Left ventricle myocardium inferior (tissue), 1 donor: ENCODE data around the gene P2RX3. TPM values are rescaled to one million over a fixed set of nuclear protein-coding genes. Genes with fewer than 3 reads are reported as not detected.

ENCODE experiments used
- DNase-seq: peaks from one replicate; pipeline ENCODE4 v3.0.0-alpha.2; 2020
- H3K27ac ChIP-seq: fragments of 200-600 bp; replicated peaks from 2 replicates; pipeline ENCODE4 v1.8.0; 2021
- H3K27me3 ChIP-seq: fragments of 200-600 bp; 2 replicates; pipeline ENCODE4 v1.8.0; 2021; ENCODE audit warnings: low read depth
- H3K36me3 ChIP-seq: fragments of 200-600 bp; 2 replicates; pipeline ENCODE4 v1.8.0; 2021
- H3K4me1 ChIP-seq: fragments of 200-600 bp; 2 replicates; pipeline ENCODE4 v1.8.0; 2021
- H3K4me3 ChIP-seq: fragments of 200-600 bp; 2 replicates; pipeline ENCODE4 v1.8.0; 2021; ENCODE audit warnings: mild to moderate bottlenecking, moderate library complexity
- H3K9me3 ChIP-seq: fragments of 200-600 bp; replicated peaks from 2 replicates; pipeline ENCODE4 v1.8.0; 2021
- CTCF ChIP-seq: fragments of 200-600 bp; IDR thresholded peaks from 2 replicates; pipeline ENCODE4 v1.8.0; 2021; ENCODE audit warnings: antibody characterized with exemption, mild to moderate bottlenecking, borderline replicate concordance
- intact Hi-C: fragments of 100-400 bp; cut with micrococcal nuclease; formaldehyde crosslinking; loops from one replicate; pipeline ENCODE4 v1.11.0; 2022
- total RNA-seq: library from RNA; stranded (reverse); fragmentation: NEBNext Ultra II Directional; extraction: Animal tissue kit (Norgen Biotek cat#: 25700); gene quantifications from one replicate; pipeline ENCODE4 v1.2.1, GENCODE V29; 2021
- donor health status: DM: no; HTN: yes; CAD: no; lungs with severe emphysema.

P2RX3 gene
- total RNA-seq, 1 donor from 2014 or later: 1.4 TPM

- DNase-seq: peak; percentile 31
- Histone ChIP-seq H3K27me3 (no peaks in the 10 kb centered on the region), H3K4me3 (no peak overlapping the region), H3K36me3 (peaks cover 50% of the 10 kb centered on the region), H3K27ac (peak overlapping the region; percentile 79), H3K4me1 (peaks cover 40% of the 10 kb centered on the region), H3K9me3 (no peaks in the 10 kb centered on the region)
- TF ChIP-seq CTCF: no peak
- intact Hi-C loops: no loop called here
Observed at GRCh38 chr11:57407010-57407920, 69.1 kb downstream of the P2RX3 start.

GRCh38 chr11:57407941-57408475 is 69.9 kb downstream of the P2RX3 start:
- no peak for TF ChIP-seq CTCF
- Histone ChIP-seq H3K36me3 (peaks cover 54% of the 10 kb centered on the region), H3K4me1 (peaks cover 48% of the 10 kb centered on the region), H3K27me3 (no peaks in the 10 kb centered on the region), H3K4me3 (no peak overlapping the region), H3K9me3 (no peaks in the 10 kb centered on the region), H3K27ac (peak overlapping the region; percentile 79)
- intact Hi-C loops: no loop called here
- DNase-seq: no peak

- intact Hi-C loops: no loop called here
- peaks cover 61% of the 10 kb centered on the region for H3K36me3 ChIP-seq
Observed at GRCh38 chr11:57408771-57409170, 70.6 kb downstream of the P2RX3 start.

GRCh38 chr11:57409321-57410100 is 71.4 kb downstream of the P2RX3 start:
- Histone ChIP-seq H3K27me3 (no peaks in the 10 kb centered on the region), H3K36me3 (peaks cover 69% of the 10 kb centered on the region), H3K9me3 (no peaks in the 10 kb centered on the region), H3K27ac (peak overlapping the region; percentile 79), H3K4me3 (no peak overlapping the region), H3K4me1 (peaks cover 55% of the 10 kb centered on the region)
- no peak for TF ChIP-seq CTCF
- intact Hi-C loops: no loop called here
- DNase-seq: no peak

More at GRCh38 chr11:57408771-57409170, 70.6 kb downstream of the P2RX3 start:
- Histone ChIP-seq H3K9me3 (no peaks in the 10 kb centered on the region), H3K27ac (peak overlapping the region; percentile 79), H3K4me3 (no peak overlapping the region), H3K27me3 (no peaks in the 10 kb centered on the region), H3K4me1 (peaks cover 55% of the 10 kb centered on the region)
- DNase-seq: no peak
- TF ChIP-seq CTCF: no peak

GRCh38 chr11:57410287-57410686 is 72.1 kb downstream of the P2RX3 start:
- peaks cover 51% of the 10 kb centered on the region for H3K4me1 ChIP-seq
- intact Hi-C loops: no loop called here
- no peak for TF ChIP-seq CTCF
- DNase-seq: no peak
- no peaks in the 10 kb centered on the region for H3K9me3 ChIP-seq
- no peak overlapping the region for H3K27ac ChIP-seq
- no peaks in the 10 kb centered on the region for H3K27me3 ChIP-seq
- peaks cover 77% of the 10 kb centered on the region for H3K36me3 ChIP-seq
- H3K4me3 ChIP-seq: no peak overlapping the region
